GM18508 (cell line): ENCODE results near the gene TUBB2B.
"Not testable (repeated sequence)": the region's sequence is repeated elsewhere in the genome, so short reads cannot be mapped to it uniquely, and the experiment has no call there.

ENCODE experiments used
- ATAC-seq: cut with Tn5 transposase; IDR thresholded peaks from one replicate; pipeline ENCODE4 v1.9.1; 2021; ENCODE audit warnings: moderate number of reproducible peaks; ENCODE audit not compliant: insufficient read depth, unreplicated experiment

TUBB2B gene

GRCh38 chr6:3214898-3215297 lies 12.6 kb downstream of the TUBB2B start:
- no peak for ATAC-seq

- no peak for ATAC-seq
Observed at GRCh38 chr6:3213334-3213695, 14.1 kb downstream of the TUBB2B start.

DNA sequence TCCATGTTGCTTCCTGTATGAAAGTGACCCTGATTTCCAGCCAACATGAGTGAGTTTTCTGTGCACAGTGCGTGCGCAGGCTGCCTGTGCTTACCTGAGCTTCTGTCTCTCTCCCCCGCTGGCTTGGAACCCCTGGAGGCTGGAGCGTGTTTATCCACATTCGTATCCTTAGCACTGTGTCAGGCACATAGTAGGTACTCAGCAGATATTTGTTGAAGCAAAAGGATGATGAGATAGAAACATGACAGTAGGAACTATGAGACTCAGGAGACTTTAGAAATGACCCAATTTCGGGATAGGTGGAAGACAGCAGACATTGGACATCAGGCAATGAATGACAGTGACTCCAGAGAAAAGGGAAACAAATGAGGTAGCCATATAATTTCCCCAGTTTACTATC lies 15.2 kb downstream of the TUBB2B start:
- ATAC-seq = no peak

DNA sequence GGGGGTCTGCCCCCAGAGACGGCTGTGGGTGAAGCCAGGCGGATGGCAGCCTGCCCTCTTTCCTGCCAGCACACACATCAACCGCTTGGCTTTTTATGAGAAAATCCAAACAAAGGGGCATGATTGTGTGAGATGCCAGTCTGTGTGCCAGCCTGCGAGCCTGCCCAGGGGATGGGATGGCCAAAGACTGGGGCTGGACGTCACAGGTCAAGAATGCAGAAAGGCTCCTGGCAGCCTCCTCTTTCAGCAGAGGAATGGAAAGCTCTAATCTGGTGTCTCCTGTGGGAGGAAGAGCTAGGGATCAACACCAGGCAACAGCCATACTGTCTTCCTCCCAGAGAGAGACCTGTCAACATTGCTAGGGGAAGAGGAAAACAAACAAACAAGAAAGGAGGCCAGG lies 15.8 kb downstream of the TUBB2B start:
- ATAC-seq = no peak

- no peak for ATAC-seq
Observed at GRCh38 chr6:3210024-3210610, 17.3 kb downstream of the TUBB2B start.

GRCh38 chr6:3209114-3210023 lies 18.1 kb downstream of the TUBB2B start:
- no peak for ATAC-seq

GRCh38 chr6:3208775-3209113 lies 18.7 kb downstream of the TUBB2B start:
- ATAC-seq = no peak

- ATAC-seq = no peak
Observed at GRCh38 chr6:3208098-3208774, 19.2 kb downstream of the TUBB2B start.

GRCh38 chr6:3206339-3207015 lies 21.0 kb downstream of the TUBB2B start:
- ATAC-seq = no peak

DNA sequence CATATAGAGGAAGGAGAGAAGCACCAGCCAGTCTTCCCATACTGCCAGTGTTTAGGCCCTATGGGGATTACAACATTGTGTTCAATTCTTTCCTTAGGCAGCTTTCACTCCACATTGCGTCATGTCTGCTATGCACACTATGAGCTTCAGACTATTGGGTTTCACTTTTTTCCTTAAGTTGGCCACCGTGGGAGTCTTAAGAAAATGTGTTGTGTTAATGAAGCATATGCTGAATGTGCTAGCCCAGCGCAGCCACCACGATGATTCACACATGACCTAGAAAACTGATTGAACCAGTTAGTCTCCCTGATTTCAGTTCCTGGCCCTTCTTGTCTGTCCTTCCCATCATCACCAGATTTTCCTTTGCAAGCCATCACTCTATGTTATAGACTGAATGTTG lies 21.5 kb downstream of the TUBB2B start:
- ATAC-seq = no peak

- ATAC-seq = no peak
Observed at GRCh38 chr6:3204921-3205320, 22.5 kb downstream of the TUBB2B start.

- no peak for ATAC-seq
Observed at GRCh38 chr6:3202999-3203696, 24.3 kb downstream of the TUBB2B start.

DNA sequence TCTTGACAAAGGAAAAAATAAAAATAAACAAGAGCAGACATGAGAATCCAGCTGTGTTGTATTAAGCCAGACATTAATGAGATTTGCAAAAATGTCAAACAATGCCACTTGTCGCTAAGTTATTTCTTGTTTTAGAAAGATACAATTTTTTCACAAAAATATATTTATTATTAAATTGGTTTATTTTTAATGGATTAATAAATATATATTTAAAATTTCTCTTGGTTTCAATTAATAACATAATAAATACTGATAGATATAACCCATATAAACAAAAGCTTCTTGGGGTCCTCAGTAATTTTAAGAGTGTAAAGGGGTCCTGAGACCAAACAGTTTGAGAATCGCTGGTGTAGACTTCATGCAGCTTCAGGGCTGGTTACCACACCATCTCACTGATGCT lies 26.1 kb downstream of the TUBB2B start:
- ATAC-seq = no peak

DNA sequence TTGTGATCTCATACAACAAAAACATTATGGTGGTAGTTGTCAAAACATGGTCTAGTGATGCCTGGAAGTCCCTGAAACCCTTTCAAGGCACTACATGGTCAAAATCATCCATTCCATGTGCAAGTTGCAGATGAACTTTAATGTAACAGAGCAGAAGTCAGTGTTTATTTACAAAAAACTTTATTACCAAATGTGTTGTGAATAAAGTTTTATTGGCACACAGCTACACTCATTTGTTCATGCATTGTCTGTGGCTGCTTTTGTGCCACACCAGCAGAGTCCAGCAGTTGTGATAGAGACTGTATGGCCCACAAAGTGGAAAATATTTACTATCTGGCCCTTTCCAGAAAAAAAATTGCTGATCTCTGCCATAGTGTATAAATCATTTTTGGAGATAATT lies 26.8 kb downstream of the TUBB2B start:
- ATAC-seq = no peak

GRCh38 chr6:3199382-3199781 lies 28.1 kb downstream of the TUBB2B start:
- no peak for ATAC-seq

GRCh38 chr6:3197734-3198133 lies 29.7 kb downstream of the TUBB2B start:
- not testable (repeated sequence) for ATAC-seq

GRCh38 chr6:3196770-3197169 lies 30.7 kb downstream of the TUBB2B start:
- ATAC-seq = no peak

GRCh38 chr6:3195695-3196497 lies 31.6 kb downstream of the TUBB2B start:
- no peak for ATAC-seq

DNA sequence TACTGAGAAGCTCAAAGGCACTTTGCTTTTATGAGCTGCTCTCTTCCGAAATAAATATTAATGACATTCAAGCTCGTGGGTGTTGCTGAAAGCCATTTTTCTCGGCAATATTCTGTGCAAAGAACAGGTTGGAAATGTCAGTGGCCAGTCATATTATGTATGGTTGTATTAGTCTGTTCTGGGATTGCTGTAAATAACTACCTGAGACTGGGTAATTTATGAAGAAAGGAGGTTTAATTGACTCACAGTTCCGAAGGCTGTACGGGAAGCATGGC lies 32.1 kb downstream of the TUBB2B start:
- ATAC-seq = no peak
